Measurements from ENCODE around the gene EVC2. TPM values are rescaled to one million over a fixed set of nuclear protein-coding genes. Genes with fewer than 3 reads are reported as not detected.

The EVC2 gene
- total RNA-seq, 1 donor from 2014 or later = 0.43 TPM

GRCh38 chr4:5750946-5751665, 42.7 kb upstream of the EVC2 start:
- H3K4me3 Mint-ChIP-seq (ENCODE audit: low read depth) = no peak overlapping the region
- H3K4me1 Mint-ChIP-seq (ENCODE audit: low read depth) = no peaks in the 10 kb centered on the region
- H3K27me3 Mint-ChIP-seq (ENCODE audit: low read depth) = no peaks in the 10 kb centered on the region
- H3K36me3 Mint-ChIP-seq (ENCODE audit: low read depth) = no peaks in the 10 kb centered on the region
- H3K27ac Mint-ChIP-seq = no peak overlapping the region
- no peaks in the 10 kb centered on the region for H3K9me3 Mint-ChIP-seq
- DNase-seq (ENCODE audit: low spot score) = no peak
- intact Hi-C loops (cut with micrococcal nuclease) = no loop called here

- H3K36me3 Mint-ChIP-seq (ENCODE audit: low read depth) = no peaks in the 10 kb centered on the region
Observed at GRCh38 chr4:5750052-5750945, 41.9 kb upstream of the EVC2 start.

GRCh38 chr4:5749568-5749967, 41.2 kb upstream of the EVC2 start:
- Mint-ChIP-seq H3K27me3 (ENCODE audit: low read depth) (no peaks in the 10 kb centered on the region), H3K27ac (no peak overlapping the region), H3K4me3 (ENCODE audit: low read depth) (no peak overlapping the region), H3K9me3 (no peaks in the 10 kb centered on the region), H3K4me1 (ENCODE audit: low read depth) (no peaks in the 10 kb centered on the region), H3K36me3 (ENCODE audit: low read depth) (no peaks in the 10 kb centered on the region)
- no peak for DNase-seq (ENCODE audit: low spot score)
- intact Hi-C loops (cut with micrococcal nuclease) = no loop called here

More at GRCh38 chr4:5750052-5750945, 41.9 kb upstream of the EVC2 start:
- no peaks in the 10 kb centered on the region for H3K27me3 Mint-ChIP-seq (ENCODE audit: low read depth)
- H3K4me1 Mint-ChIP-seq (ENCODE audit: low read depth) = no peaks in the 10 kb centered on the region
- H3K4me3 Mint-ChIP-seq (ENCODE audit: low read depth) = no peak overlapping the region
- H3K27ac Mint-ChIP-seq = no peak overlapping the region
- intact Hi-C loops (cut with micrococcal nuclease) = no loop called here
- no peaks in the 10 kb centered on the region for H3K9me3 Mint-ChIP-seq
- no peak for DNase-seq (ENCODE audit: low spot score)

GRCh38 chr4:5747738-5748375, 39.5 kb upstream of the EVC2 start:
- no peaks in the 10 kb centered on the region for H3K36me3 Mint-ChIP-seq (ENCODE audit: low read depth)
- no peaks in the 10 kb centered on the region for H3K9me3 Mint-ChIP-seq
- H3K27ac Mint-ChIP-seq = no peak overlapping the region
- no peaks in the 10 kb centered on the region for H3K4me1 Mint-ChIP-seq (ENCODE audit: low read depth)
- H3K4me3 Mint-ChIP-seq (ENCODE audit: low read depth) = no peak overlapping the region
- intact Hi-C loops (cut with micrococcal nuclease) = no loop called here
- no peak for DNase-seq (ENCODE audit: low spot score)
- no peaks in the 10 kb centered on the region for H3K27me3 Mint-ChIP-seq (ENCODE audit: low read depth)

- Mint-ChIP-seq H3K27me3 (ENCODE audit: low read depth) (no peaks in the 10 kb centered on the region), H3K4me1 (ENCODE audit: low read depth) (no peaks in the 10 kb centered on the region)
- intact Hi-C loops (cut with micrococcal nuclease) = no loop called here
Observed at GRCh38 chr4:5746829-5747737, 38.7 kb upstream of the EVC2 start.

GRCh38 chr4:5746250-5746649, 37.9 kb upstream of the EVC2 start:
- DNase-seq (ENCODE audit: low spot score) = no peak
- H3K4me1 Mint-ChIP-seq (ENCODE audit: low read depth) = no peaks in the 10 kb centered on the region
- H3K9me3 Mint-ChIP-seq = no peaks in the 10 kb centered on the region
- H3K27me3 Mint-ChIP-seq (ENCODE audit: low read depth) = no peaks in the 10 kb centered on the region
- H3K4me3 Mint-ChIP-seq (ENCODE audit: low read depth) = no peak overlapping the region
- H3K36me3 Mint-ChIP-seq (ENCODE audit: low read depth) = no peaks in the 10 kb centered on the region
- intact Hi-C loops (cut with micrococcal nuclease) = no loop called here
- H3K27ac Mint-ChIP-seq = peak overlapping the region; percentile 16

More at GRCh38 chr4:5746829-5747737, 38.7 kb upstream of the EVC2 start:
- no peak for DNase-seq (ENCODE audit: low spot score)
- H3K4me3 Mint-ChIP-seq (ENCODE audit: low read depth) = no peak overlapping the region
- no peaks in the 10 kb centered on the region for H3K9me3 Mint-ChIP-seq
- no peaks in the 10 kb centered on the region for H3K36me3 Mint-ChIP-seq (ENCODE audit: low read depth)
- H3K27ac Mint-ChIP-seq = no peak overlapping the region

- Mint-ChIP-seq H3K4me1 (ENCODE audit: low read depth) (no peaks in the 10 kb centered on the region), H3K27ac (no peak overlapping the region), H3K4me3 (ENCODE audit: low read depth) (no peak overlapping the region), H3K9me3 (no peaks in the 10 kb centered on the region), H3K36me3 (ENCODE audit: low read depth) (no peaks in the 10 kb centered on the region), H3K27me3 (ENCODE audit: low read depth) (no peaks in the 10 kb centered on the region)
- no peak for DNase-seq (ENCODE audit: low spot score)
- intact Hi-C loops (cut with micrococcal nuclease) = no loop called here
Observed at GRCh38 chr4:5742968-5743367, 34.6 kb upstream of the EVC2 start.

GRCh38 chr4:5742388-5742787, 34.0 kb upstream of the EVC2 start:
- Mint-ChIP-seq H3K4me3 (ENCODE audit: low read depth) (no peak overlapping the region), H3K27ac (no peak overlapping the region)

GRCh38 chr4:5738061-5738460, 29.7 kb upstream of the EVC2 start:
- no peak overlapping the region for H3K4me3 Mint-ChIP-seq (ENCODE audit: low read depth)
- no peaks in the 10 kb centered on the region for H3K27me3 Mint-ChIP-seq (ENCODE audit: low read depth)
- no peaks in the 10 kb centered on the region for H3K4me1 Mint-ChIP-seq (ENCODE audit: low read depth)
- DNase-seq (ENCODE audit: low spot score) = no peak
- no peaks in the 10 kb centered on the region for H3K36me3 Mint-ChIP-seq (ENCODE audit: low read depth)
- no peaks in the 10 kb centered on the region for H3K9me3 Mint-ChIP-seq
- no peak overlapping the region for H3K27ac Mint-ChIP-seq
- intact Hi-C loops (cut with micrococcal nuclease) = no loop called here

More at GRCh38 chr4:5742388-5742787, 34.0 kb upstream of the EVC2 start:
- Mint-ChIP-seq H3K9me3 (no peaks in the 10 kb centered on the region), H3K36me3 (ENCODE audit: low read depth) (no peaks in the 10 kb centered on the region), H3K27me3 (ENCODE audit: low read depth) (no peaks in the 10 kb centered on the region), H3K4me1 (ENCODE audit: low read depth) (no peaks in the 10 kb centered on the region)
- no peak for DNase-seq (ENCODE audit: low spot score)
- intact Hi-C loops (cut with micrococcal nuclease) = no loop called here

GRCh38 chr4:5735463-5735862, 27.1 kb upstream of the EVC2 start:
- H3K4me1 Mint-ChIP-seq (ENCODE audit: low read depth) = no peaks in the 10 kb centered on the region
- H3K27ac Mint-ChIP-seq = no peak overlapping the region
- no peaks in the 10 kb centered on the region for H3K9me3 Mint-ChIP-seq
- no peaks in the 10 kb centered on the region for H3K36me3 Mint-ChIP-seq (ENCODE audit: low read depth)
- intact Hi-C loops (cut with micrococcal nuclease) = no loop called here
- no peak for DNase-seq (ENCODE audit: low spot score)
- no peaks in the 10 kb centered on the region for H3K27me3 Mint-ChIP-seq (ENCODE audit: low read depth)
- no peak overlapping the region for H3K4me3 Mint-ChIP-seq (ENCODE audit: low read depth)

GRCh38 chr4:5734853-5735252, 26.5 kb upstream of the EVC2 start:
- H3K9me3 Mint-ChIP-seq = no peaks in the 10 kb centered on the region
- no peaks in the 10 kb centered on the region for H3K27me3 Mint-ChIP-seq (ENCODE audit: low read depth)
- intact Hi-C loops (cut with micrococcal nuclease) = no loop called here
- no peak overlapping the region for H3K27ac Mint-ChIP-seq
- H3K4me1 Mint-ChIP-seq (ENCODE audit: low read depth) = no peaks in the 10 kb centered on the region
- no peak for DNase-seq (ENCODE audit: low spot score)
- no peaks in the 10 kb centered on the region for H3K36me3 Mint-ChIP-seq (ENCODE audit: low read depth)
- no peak overlapping the region for H3K4me3 Mint-ChIP-seq (ENCODE audit: low read depth)

GRCh38 chr4:5732158-5732557, 23.8 kb upstream of the EVC2 start:
- no peak for DNase-seq (ENCODE audit: low spot score)
- Mint-ChIP-seq H3K4me1 (ENCODE audit: low read depth) (no peaks in the 10 kb centered on the region), H3K27me3 (ENCODE audit: low read depth) (no peaks in the 10 kb centered on the region), H3K36me3 (ENCODE audit: low read depth) (no peaks in the 10 kb centered on the region), H3K9me3 (peaks cover 5% of the 10 kb centered on the region), H3K27ac (no peak overlapping the region), H3K4me3 (ENCODE audit: low read depth) (no peak overlapping the region)
- intact Hi-C loops (cut with micrococcal nuclease) = no loop called here

Measured in activated T-helper 2 cell treated with anti-CD3 and anti-CD28 coated beads, Interferon-gamma antibody, Interleukin-2, Interleukin-4, amounts not matched to agents 10 μg/mL and 5 μg/mL and 100 μg/mL, durations not matched to agents 14 hours and 24 hours and 36 hours (primary cell).